Mesenchymal stem cell (in vitro differentiated cells and primary cell): ENCODE data around the gene BPGM.

Experiments used
- DNase-seq: peaks from one replicate; pipeline ENCODE4 v3.0.0-alpha.2; 2013
- H2AFZ ChIP-seq: one replicate; pipeline ENCODE4 v1.6.1; 2013; ENCODE audit warnings: low read depth, mild to moderate bottlenecking, control low read depth, inconsistent platforms, low read length, moderate library complexity
- H2AK5ac ChIP-seq: 2 replicates; pipeline ENCODE4 v1.6.1; 2013; ENCODE audit warnings: low read length, moderate library complexity, mild to moderate bottlenecking, inconsistent platforms; ENCODE audit not compliant: severe bottlenecking
- H2BK120ac ChIP-seq: one replicate; pipeline ENCODE4 v1.6.1; 2013; ENCODE audit warnings: low read depth, mild to moderate bottlenecking, inconsistent platforms, low read length, moderate library complexity
- H2BK12ac ChIP-seq, 2 experiments: one replicate each; pipeline ENCODE4 v1.6.1; 2013; ENCODE audit warnings: inconsistent platforms in 2 of 2, low read length in 2 of 2, mild to moderate bottlenecking in 2 of 2, moderate library complexity in 2 of 2, control low read depth in 1 of 2
- H2BK15ac ChIP-seq: one replicate; pipeline ENCODE4 v1.6.1; 2013; ENCODE audit warnings: mild to moderate bottlenecking, low read depth, inconsistent platforms; ENCODE audit not compliant: poor library complexity, severe bottlenecking
- H2BK5ac ChIP-seq: 2 replicates; pipeline ENCODE4 v1.6.1; 2013; ENCODE audit warnings: low read depth, mild to moderate bottlenecking, low read length, control low read depth, inconsistent platforms; ENCODE audit not compliant: poor library complexity, severe bottlenecking
- H3K14ac ChIP-seq, 2 experiments: one replicate each; pipeline ENCODE4 v1.6.1; 2013; ENCODE audit warnings: inconsistent platforms in 2 of 2, low read length in 2 of 2, control low read depth in 1 of 2, mild to moderate bottlenecking in 1 of 2, moderate library complexity in 1 of 2
- H3K18ac ChIP-seq, 2 experiments: one replicate each; pipeline ENCODE4 v1.6.1; 2013; ENCODE audit warnings: inconsistent platforms in 2 of 2, low read length in 2 of 2, control low read depth in 1 of 2, low read depth in 1 of 2, mild to moderate bottlenecking in 1 of 2
- H3K23ac ChIP-seq, 2 experiments: one replicate each; pipeline ENCODE4 v1.6.1; 2013; ENCODE audit warnings: inconsistent platforms in 2 of 2, low read length in 2 of 2, mild to moderate bottlenecking in 2 of 2, moderate library complexity in 2 of 2, control low read depth in 1 of 2
- H3K27ac ChIP-seq: 2 replicates; pipeline ENCODE4 v1.5.1; 2013; ENCODE audit warnings: mild to moderate bottlenecking, moderate library complexity, low read length, control low read depth, inconsistent platforms; ENCODE audit not compliant: poor library complexity, severe bottlenecking
- H3K27me3 ChIP-seq, 2 experiments: 2 replicates each; pipeline versions ENCODE4 v1.6.1 to v1.7.0; 2013; ENCODE audit warnings: low read length in 2 of 2, mild to moderate bottlenecking in 2 of 2, moderate library complexity in 2 of 2, control low read depth in 1 of 2, inconsistent platforms in 1 of 2; ENCODE audit not compliant: control insufficient read depth in 1 of 2, insufficient read depth in 1 of 2
- H3K36me3 ChIP-seq, 2 experiments: 2 replicates each; pipeline versions ENCODE4 v1.6.1 to v1.7.0; 2013; ENCODE audit warnings: low read length in 2 of 2, control low read depth in 1 of 2, inconsistent platforms in 1 of 2, low read depth in 1 of 2, mild to moderate bottlenecking in 1 of 2; ENCODE audit not compliant: insufficient read depth in 2 of 2, control insufficient read depth in 1 of 2
- H3K4ac ChIP-seq, 2 experiments: one replicate each; pipeline ENCODE4 v1.6.1; 2013; ENCODE audit warnings: inconsistent platforms in 2 of 2, low read length in 2 of 2, mild to moderate bottlenecking in 2 of 2, moderate library complexity in 2 of 2, control low read depth in 1 of 2, low read depth in 1 of 2
- H3K4me1 ChIP-seq: 2 replicates; pipeline ENCODE4 v1.6.1; 2013; ENCODE audit warnings: low read depth, low read length, control low read depth; ENCODE audit not compliant: control insufficient read depth, insufficient read depth
- H3K4me2 ChIP-seq: 2 replicates; pipeline ENCODE4 v1.6.1; 2013; ENCODE audit warnings: low read length, mild to moderate bottlenecking, inconsistent platforms; ENCODE audit not compliant: poor library complexity, severe bottlenecking
- H3K4me3 ChIP-seq, 2 experiments: 2 replicates each; pipeline versions ENCODE4 v1.5.1 to v1.7.0; 2013; ENCODE audit warnings: low read length in 2 of 2, mild to moderate bottlenecking in 2 of 2, control low read depth in 1 of 2, low read depth in 1 of 2; ENCODE audit not compliant: insufficient read depth in 1 of 2
- H3K79me1 ChIP-seq: replicated peaks from 2 replicates; pipeline ENCODE4 v1.6.1; 2013; ENCODE audit warnings: mild to moderate bottlenecking, control low read depth, low read length, inconsistent platforms; ENCODE audit not compliant: poor library complexity, severe bottlenecking
- H3K9ac ChIP-seq: 2 replicates; pipeline ENCODE4 v1.7.0; 2013; ENCODE audit warnings: mild to moderate bottlenecking, low read length, moderate library complexity
- H3K9me3 ChIP-seq: 2 replicates; pipeline ENCODE4 v1.7.0; 2013; ENCODE audit warnings: mild to moderate bottlenecking, low read length; ENCODE audit not compliant: control insufficient read depth
- H4K8ac ChIP-seq: one replicate; pipeline ENCODE4 v1.6.1; 2013; ENCODE audit warnings: inconsistent platforms, mild to moderate bottlenecking, low read length, moderate library complexity
- H4K91ac ChIP-seq: one replicate; pipeline ENCODE4 v1.6.1; 2013; ENCODE audit warnings: mild to moderate bottlenecking, low read length, inconsistent platforms
- WGBS: methylation state at CpG from one replicate; pipeline ENCODE4 v1.1.7; 2013; ENCODE audit warnings: mixed read lengths; 5-methylcytosine and 5-hydroxymethylcytosine counted together

BPGM gene

DNA sequence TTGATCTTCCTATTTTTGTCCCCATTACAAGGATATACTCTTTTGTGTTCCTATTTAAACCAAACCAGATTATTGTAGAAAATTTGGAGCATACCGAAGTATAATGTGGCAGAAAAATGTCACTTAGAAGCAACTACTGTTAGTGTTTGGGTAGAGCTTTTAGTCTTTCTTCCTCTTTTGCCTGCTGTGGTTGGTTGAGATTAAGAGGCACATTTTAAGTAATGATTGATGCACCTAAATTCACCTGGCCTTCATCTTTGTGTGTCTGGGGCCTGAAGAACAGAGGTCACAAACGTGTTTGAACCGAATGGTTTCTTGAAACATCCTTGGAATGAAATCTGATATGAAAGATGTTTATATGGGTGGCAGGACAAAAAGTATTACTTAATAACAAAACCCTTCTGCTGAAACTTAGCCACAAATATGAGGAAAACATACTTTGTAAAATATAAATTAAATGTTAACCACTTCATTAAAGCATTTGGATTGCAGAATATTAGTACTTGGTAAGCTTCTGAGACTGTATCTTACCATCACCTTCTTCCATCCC lies 2.6 kb downstream of the BPGM start:
- H3K23ac ChIP-seq = no peak overlapping the region
- H3K79me1 ChIP-seq = peaks cover 15% of the 10 kb centered on the region
- H3K9ac ChIP-seq = no peak overlapping the region
- H4K8ac ChIP-seq = no peak overlapping the region
- H3K27ac ChIP-seq = peak overlapping the region; percentile 60
- no peak overlapping the region for H2AFZ ChIP-seq
- no peak overlapping the region for H2BK5ac ChIP-seq
- no peak overlapping the region for H3K4ac ChIP-seq
- DNase-seq = no peak
- H3K27me3 ChIP-seq = no peaks in the 10 kb centered on the region
- 94% methylated on average over 1 of the region's 3 CpGs for WGBS
- H2BK120ac ChIP-seq = no peak overlapping the region
- H3K14ac ChIP-seq = no peak overlapping the region
- H4K91ac ChIP-seq = no peak overlapping the region
- H3K9me3 ChIP-seq = no peaks in the 10 kb centered on the region
- no peaks in the 10 kb centered on the region for H3K36me3 ChIP-seq
- no peak overlapping the region for H2AK5ac ChIP-seq
- no peak overlapping the region for H3K4me3 ChIP-seq
- H2BK15ac ChIP-seq = no peak overlapping the region
- peaks cover 4% of the 10 kb centered on the region for H3K4me1 ChIP-seq
- H3K18ac ChIP-seq = no peak overlapping the region
- no peak overlapping the region for H2BK12ac ChIP-seq
- H3K4me2 ChIP-seq = peak overlapping the region; percentile 48

DNA sequence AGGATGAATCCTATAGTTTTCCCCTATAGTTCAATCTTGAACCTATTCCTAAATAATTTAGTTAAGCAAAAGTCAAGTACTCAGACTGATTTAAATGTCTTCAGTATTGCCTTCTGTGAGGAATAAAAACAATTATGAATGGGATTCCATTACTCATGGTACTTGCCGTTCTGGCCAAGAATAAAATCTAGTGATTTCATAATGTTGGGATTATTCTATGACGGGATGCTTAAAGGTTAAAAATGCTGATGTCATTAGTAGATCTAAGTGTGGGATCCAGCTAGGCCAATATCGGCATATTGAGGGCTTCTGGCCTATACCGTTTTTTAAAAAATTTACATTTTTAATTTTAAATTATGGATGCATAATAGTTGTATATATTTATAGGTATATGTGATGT lies 5.3 kb downstream of the BPGM start:
- Histone ChIP-seq H3K4me3 (no peak overlapping the region), H3K23ac (no peak overlapping the region), H3K79me1 (peaks cover 21% of the 10 kb centered on the region), H3K27ac (no peak overlapping the region), H3K14ac (no peak overlapping the region), H3K27me3 (no peaks in the 10 kb centered on the region), H2BK5ac (no peak overlapping the region), H4K8ac (no peak overlapping the region), H3K9ac (no peak overlapping the region), H2AFZ (no peak overlapping the region), H2BK12ac (no peak overlapping the region), H3K18ac (no peak overlapping the region), H3K4ac (no peak overlapping the region), H2AK5ac (no peak overlapping the region), H2BK120ac (no peak overlapping the region), H3K4me1 (peaks cover 4% of the 10 kb centered on the region), H4K91ac (no peak overlapping the region), H3K36me3 (no peaks in the 10 kb centered on the region), H3K4me2 (no peak overlapping the region), H2BK15ac (no peak overlapping the region), H3K9me3 (no peaks in the 10 kb centered on the region)
- 96% methylated on average over 2 of the region's 4 CpGs for WGBS
- DNase-seq = no peak

DNA sequence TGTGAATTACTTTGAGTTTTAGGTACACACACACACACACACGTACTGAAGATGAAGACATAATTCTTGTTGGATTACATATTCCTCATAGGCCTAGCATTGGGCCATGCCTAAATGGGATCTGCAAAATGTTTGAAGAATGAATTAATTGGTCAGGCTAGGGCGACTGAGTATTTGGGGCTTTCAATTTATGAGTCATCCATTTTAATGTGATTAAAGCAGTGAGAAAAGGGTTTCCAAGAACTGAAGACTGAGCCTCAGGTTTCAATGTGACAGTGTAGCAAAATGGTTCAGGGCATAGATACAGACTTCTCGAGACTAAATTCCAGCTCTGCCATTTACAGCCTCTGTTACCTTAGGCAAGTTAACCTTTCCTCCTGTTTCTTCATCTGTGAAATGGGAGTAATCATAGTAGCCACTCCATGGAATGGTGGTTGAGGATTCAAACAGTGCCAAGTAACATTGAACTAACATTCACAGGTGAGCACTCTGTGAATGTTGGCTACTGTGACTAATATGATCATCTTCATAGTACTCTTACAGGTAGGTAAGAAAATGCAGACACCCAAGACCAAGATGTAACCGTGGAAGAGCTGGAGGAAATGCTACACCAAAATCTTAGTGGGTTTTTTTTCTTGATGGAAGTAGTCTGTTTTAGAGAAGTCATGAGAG lies 7.6 kb downstream of the BPGM start:
- WGBS = 65% methylated on average over 2 of the region's 4 CpGs
- Histone ChIP-seq H2AK5ac (no peak overlapping the region), H3K4me1 (peaks cover 9% of the 10 kb centered on the region), H3K36me3 (peaks cover 0 to 4% of the 10 kb centered on the region in 2 experiments), H4K91ac (no peak overlapping the region), H3K18ac (no peak overlapping the region), H2BK120ac (no peak overlapping the region), H3K27me3 (no peaks in the 10 kb centered on the region), H3K4ac (no peak overlapping the region), H3K4me2 (no peak overlapping the region), H4K8ac (no peak overlapping the region), H3K14ac (no peak overlapping the region), H2BK12ac (no peak overlapping the region), H3K9ac (no peak overlapping the region), H3K4me3 (no peak overlapping the region), H3K27ac (no peak overlapping the region), H2AFZ (no peak overlapping the region), H3K23ac (no peak overlapping the region), H3K79me1 (peaks cover 27% of the 10 kb centered on the region), H3K9me3 (no peaks in the 10 kb centered on the region), H2BK15ac (no peak overlapping the region), H2BK5ac (no peak overlapping the region)
- no peak for DNase-seq

DNA sequence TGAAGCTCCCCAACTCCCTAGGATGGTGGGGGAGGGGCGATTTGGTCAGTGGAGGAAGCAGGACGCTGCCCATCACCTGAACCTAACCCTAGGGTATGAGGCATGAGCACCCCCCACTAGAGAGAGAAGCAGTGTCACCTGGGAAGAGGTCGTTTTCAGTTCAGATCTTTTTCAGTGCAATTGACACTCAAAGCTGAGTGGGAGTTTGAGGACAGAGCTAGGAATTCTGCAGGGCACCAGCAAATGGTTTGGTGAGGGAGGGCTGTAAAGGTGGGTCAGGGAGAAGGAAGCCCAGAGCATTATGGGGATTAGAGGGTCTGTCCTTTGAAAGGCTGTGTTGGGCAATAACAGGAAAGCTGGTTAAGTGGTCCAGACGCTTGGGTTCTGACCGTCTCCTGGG lies 10.9 kb downstream of the BPGM start:
- Histone ChIP-seq H3K18ac (no peak overlapping the region), H2BK5ac (no peak overlapping the region), H3K9me3 (no peaks in the 10 kb centered on the region), H2BK12ac (no peak overlapping the region), H3K36me3 (peaks cover 0 to 18% of the 10 kb centered on the region in 2 experiments), H3K27me3 (no peaks in the 10 kb centered on the region), H3K4ac (no peak overlapping the region), H3K9ac (no peak overlapping the region), H4K8ac (peak overlapping the region; percentile 64), H3K4me2 (no peak overlapping the region), H2BK120ac (no peak overlapping the region), H2BK15ac (no peak overlapping the region), H3K14ac (no peak overlapping the region), H3K27ac (no peak overlapping the region), H3K79me1 (peaks cover 28% of the 10 kb centered on the region), H2AK5ac (peak overlapping the region; percentile 55), H3K4me3 (no peak overlapping the region), H3K4me1 (peaks cover 16% of the 10 kb centered on the region), H2AFZ (no peak overlapping the region), H3K23ac (no peak overlapping the region), H4K91ac (no peak overlapping the region)
- WGBS = 54% methylated on average over 5 of the region's 5 CpGs
- no peak for DNase-seq
